ENCODE measurements around the gene HMGN4.

GRCh38 chr6:26526928-26527327, 11.2 kb upstream of the HMGN4 start:
- TF ChIP-seq POLR2A (IDR thresholded peaks at IDR 0.05) (no peak), CTCF (IDR thresholded peaks at IDR 0.05) (no peak), EP300 (IDR thresholded peaks at IDR 0.05) (no peak)

All from tibial nerve (tissue), 4 donors.